GM23248 (cell line): ENCODE measurements around the gene SIAE. TPM values are rescaled to one million over a fixed set of nuclear protein-coding genes. Genes with fewer than 3 reads are reported as not detected.
A peak's percentile ranks its signal among the peaks of the same experiment; 100 is the strongest.

Experiments
- DNase-seq: peaks from one replicate; pipeline ENCODE4 v3.0.0-alpha.2; 2015
- H2AFZ ChIP-seq: fragments of 200-600 bp; sonication (generic); 2 replicates; pipeline ENCODE4 v1.6.1; 2016; ENCODE audit warnings: antibody characterized with exemption
- H3F3A ChIP-seq: fragments of 200-600 bp; sonication (generic); 2 replicates; pipeline ENCODE4 v1.6.1; 2016; ENCODE audit warnings: mild to moderate bottlenecking, antibody characterized with exemption, mixed run types; ENCODE audit not compliant: insufficient read depth
- H3K27ac ChIP-seq: fragments of 200-600 bp; sonication (generic); 2 replicates; pipeline ENCODE4 v1.5.1; 2016; ENCODE audit warnings: mild to moderate bottlenecking
- H3K27me3 ChIP-seq: fragments of 200-600 bp; sonication (generic); replicated peaks from 2 replicates; pipeline ENCODE4 v1.6.1; 2016; ENCODE audit warnings: mild to moderate bottlenecking; ENCODE audit not compliant: insufficient read depth
- H3K36me3 ChIP-seq: fragments of 200-600 bp; sonication (generic); 2 replicates; pipeline ENCODE4 v1.6.1; 2016; ENCODE audit warnings: low read depth, mild to moderate bottlenecking
- H3K4me1 ChIP-seq: fragments of 200-600 bp; sonication (generic); 2 replicates; pipeline ENCODE4 v1.6.1; 2016; ENCODE audit warnings: mild to moderate bottlenecking; ENCODE audit not compliant: insufficient read depth
- H3K4me2 ChIP-seq: fragments of 200-600 bp; sonication (generic); one replicate; pipeline ENCODE4 v1.6.1; 2016; ENCODE audit warnings: mild to moderate bottlenecking; ENCODE audit not compliant: unreplicated experiment
- H3K4me3 ChIP-seq: fragments of 200-600 bp; sonication (generic); 2 replicates; pipeline ENCODE4 v1.5.1; 2016; ENCODE audit warnings: mild to moderate bottlenecking
- H3K79me2 ChIP-seq: fragments of 200-600 bp; sonication (generic); 2 replicates; pipeline ENCODE4 v1.6.1; 2016; ENCODE audit warnings: mild to moderate bottlenecking; ENCODE audit not compliant: insufficient read depth
- H3K9ac ChIP-seq: fragments of 200-600 bp; sonication (generic); 2 replicates; pipeline ENCODE4 v1.6.1; 2016; ENCODE audit warnings: mild to moderate bottlenecking
- H3K9me2 ChIP-seq: fragments of 200-600 bp; sonication (generic); 2 replicates; pipeline ENCODE4 v1.6.1; 2016; ENCODE audit warnings: mixed run types, mild to moderate bottlenecking, moderate library complexity; ENCODE audit not compliant: insufficient read depth
- H3K9me3 ChIP-seq: fragments of 200-600 bp; sonication (generic); one replicate; pipeline ENCODE4 v1.6.1; 2017; ENCODE audit warnings: low read depth
- H4K20me1 ChIP-seq: fragments of 200-600 bp; sonication (generic); 2 replicates; pipeline ENCODE4 v1.6.0; 2016; ENCODE audit not compliant: insufficient read depth
- EZH2 ChIP-seq: fragments of 200-600 bp; sonication (generic); IDR thresholded peaks from 2 replicates; pipeline ENCODE4 v1.6.1; 2018; ENCODE audit warnings: antibody characterized with exemption, mild to moderate bottlenecking; ENCODE audit not compliant: insufficient read depth, poor library complexity, severe bottlenecking
- EZH2phosphoT487 ChIP-seq: fragments of 200-600 bp; sonication (generic); IDR thresholded peaks from 2 replicates; pipeline ENCODE4 v1.6.1; 2018; ENCODE audit warnings: antibody characterized with exemption, moderate library complexity, mild to moderate bottlenecking, low read depth; ENCODE audit not compliant: insufficient read depth
- WGBS, 2 experiments: methylation state at CpG; one replicate each; pipeline ENCODE4 v1.1.6; 2015 to 2017; ENCODE audit warnings: low lambda C conversion rate in 2 of 2, low coverage in 1 of 2; ENCODE audit errors: missing lambda C conversion rate in 2 of 2; 5-methylcytosine and 5-hydroxymethylcytosine counted together
- in situ Hi-C: fragments of 300-500 bp; cut with MboI; formaldehyde crosslinking; loops from 2 replicates; pipeline ENCODE4 v1.15.0; 2020
- polyA plus RNA-seq: library from polyadenylated mRNA; unstranded; fragments of >200 nt; fragmentation: Nextera tagmentation; extraction: Ambion mirVana; gene quantifications from 2 replicates; pipeline ENCODE4 v1.2.1, GENCODE V29; 2016
- total RNA-seq: library from RNA; depleted of rRNA; stranded (reverse); fragments of >200 nt; shearing (Covaris generic); gene quantifications from 2 replicates; pipeline ENCODE4 v1.2.3, GENCODE V29; 2014

SIAE gene
- total and polyA plus RNA-seq, 2 experiments from 2014 or later = 7.2 to 19.5 TPM

GRCh38 chr11:124646148-124646547 is 27.4 kb downstream of the SIAE start:
- in situ Hi-C loops = no loop called here
- WGBS, 2 experiments = 73 to 75% methylated on average over 3 of the region's 3 CpGs

GRCh38 chr11:124644426-124645280 is 28.9 kb downstream of the SIAE start:
- DNase-seq = peak; percentile 88
- Histone ChIP-seq H3K36me3 (no peaks in the 10 kb centered on the region), H4K20me1 (no peaks in the 10 kb centered on the region), H2AFZ (peak overlapping the region; percentile 61), H3K9me3 (no peaks in the 10 kb centered on the region), H3K27me3 (no peaks in the 10 kb centered on the region), H3K27ac (peak overlapping the region; percentile 86), H3K4me1 (peaks cover 22% of the 10 kb centered on the region), H3K4me3 (peak overlapping the region; percentile 55), H3K9ac (peak overlapping the region; percentile 67), H3K9me2 (no peaks in the 10 kb centered on the region), H3K79me2 (no peaks in the 10 kb centered on the region), H3K4me2 (peak overlapping the region; percentile 79), H3F3A (peaks cover 31% of the 10 kb centered on the region)
- TF ChIP-seq EZH2 = no peak
- no peak for TF ChIP-seq EZH2phosphoT487
- in situ Hi-C loops = no loop called here
- 12 to 13% methylated on average over 16 of the region's 16 CpGs for WGBS, 2 experiments

More at GRCh38 chr11:124646148-124646547, 27.4 kb downstream of the SIAE start:
- no peak for DNase-seq
- Histone ChIP-seq H2AFZ (no peak overlapping the region), H3K9ac (no peak overlapping the region), H3K27ac (no peak overlapping the region), H3K9me3 (no peaks in the 10 kb centered on the region), H3K9me2 (no peaks in the 10 kb centered on the region), H3K4me1 (peaks cover 22% of the 10 kb centered on the region), H3K4me3 (no peak overlapping the region), H3K4me2 (no peak overlapping the region), H3F3A (peaks cover 31% of the 10 kb centered on the region), H4K20me1 (no peaks in the 10 kb centered on the region), H3K79me2 (no peaks in the 10 kb centered on the region), H3K36me3 (no peaks in the 10 kb centered on the region), H3K27me3 (no peaks in the 10 kb centered on the region)
- TF ChIP-seq EZH2phosphoT487 (no peak), EZH2 (no peak)

GRCh38 chr11:124643605-124644425 is 29.7 kb downstream of the SIAE start:
- H3K9me3 ChIP-seq = no peaks in the 10 kb centered on the region
- WGBS, 2 experiments = 0 to 1% methylated on average over 3 of the region's 3 CpGs
- H3K9ac ChIP-seq = peak overlapping the region; percentile 67
- no peaks in the 10 kb centered on the region for H3K79me2 ChIP-seq
- peaks cover 31% of the 10 kb centered on the region for H3F3A ChIP-seq
- peak overlapping the region; percentile 55 for H3K4me3 ChIP-seq
- peak overlapping the region; percentile 61 for H2AFZ ChIP-seq
- H3K9me2 ChIP-seq = no peaks in the 10 kb centered on the region
- H3K27me3 ChIP-seq = no peaks in the 10 kb centered on the region
- in situ Hi-C loops = no loop called here
- H3K4me1 ChIP-seq = peaks cover 22% of the 10 kb centered on the region
- peak; percentile 93 for DNase-seq
- H3K4me2 ChIP-seq = peak overlapping the region; percentile 79
- H3K36me3 ChIP-seq = no peaks in the 10 kb centered on the region
- no peak for TF ChIP-seq EZH2phosphoT487
- TF ChIP-seq EZH2 = no peak
- H4K20me1 ChIP-seq = no peaks in the 10 kb centered on the region
- H3K27ac ChIP-seq = peak overlapping the region; percentile 86

GRCh38 chr11:124643042-124643604 is 30.4 kb downstream of the SIAE start:
- 72 to 74% methylated on average over 10 of the region's 10 CpGs for WGBS, 2 experiments
- Histone ChIP-seq H3K4me3 (0 out of 2 replicates have a peak overlapping the region, but pooled peaks have one; percentile 8), H3K9me2 (no peaks in the 10 kb centered on the region), H3K9me3 (no peaks in the 10 kb centered on the region), H3K36me3 (no peaks in the 10 kb centered on the region), H2AFZ (peak overlapping the region; percentile 61), H3K79me2 (no peaks in the 10 kb centered on the region), H3K27me3 (no peaks in the 10 kb centered on the region), H3K9ac (peak overlapping the region; percentile 67), H3K27ac (peak overlapping the region; percentile 86), H3K4me1 (peaks cover 22% of the 10 kb centered on the region), H3K4me2 (peak overlapping the region; percentile 79), H3F3A (peaks cover 31% of the 10 kb centered on the region), H4K20me1 (no peaks in the 10 kb centered on the region)
- in situ Hi-C loops = no loop called here
- no peak for DNase-seq
- TF ChIP-seq EZH2 = no peak
- TF ChIP-seq EZH2phosphoT487 = no peak
